Panc1 (cell line): ENCODE data around the gene FBLN2. TPM values are rescaled to one million over a fixed set of nuclear protein-coding genes. Genes with fewer than 3 reads are reported as not detected.

Experiments used
- ATAC-seq: fragments of 200-7000 bp; cut with Tn5 transposase; 2 replicates; pipeline ENCODE4 v1.9.1; 2020; ENCODE audit warnings: mild to moderate bottlenecking, moderate library complexity
- BruUV-seq: library from RNA; stranded (reverse); fragments of 400-500 nt; replicated peaks from 2 replicates; lab custom pipeline; 2021; lab: Mats Ljungman, UMichigan
- CTCF ChIA-PET: fragments of 300-600 bp; sonication (Branson Sonifier 250); formaldehyde crosslinking; loops from one replicate; lab custom pipeline; 2022; ENCODE audit warnings: antibody characterized with exemption; lab: Charles Lee
- POLR2A ChIA-PET: fragments of 300-600 bp; sonication (Branson Sonifier 250); formaldehyde crosslinking; loops from one replicate; lab custom pipeline; 2022; ENCODE audit warnings: antibody characterized with exemption; lab: Charles Lee
- DNase-seq: peaks from one replicate; pipeline ENCODE4 v3.0.0-alpha.2; 2010; ENCODE audit warnings: low read depth, low spot score
- H3K27ac ChIP-seq: 2 replicates; pipeline ENCODE4 v1.5.1; 2011; ENCODE audit warnings: mild to moderate bottlenecking, low read length, inconsistent platforms
- H3K27me3 ChIP-seq: fragments of 200-500 bp; sonication (Bioruptor generic); 2 replicates; pipeline ENCODE4 v1.6.0; 2014; ENCODE audit warnings: low read length, inconsistent platforms; ENCODE audit not compliant: control insufficient read depth, insufficient read depth
- H3K36me3 ChIP-seq: fragments of 200-500 bp; sonication (Bioruptor generic); 2 replicates; pipeline ENCODE4 v1.5.1; 2014; ENCODE audit warnings: inconsistent platforms, mild to moderate bottlenecking, low read length, moderate library complexity; ENCODE audit not compliant: control insufficient read depth, insufficient read depth
- H3K4me1 ChIP-seq: 2 replicates; pipeline ENCODE4 v1.5.1; 2011; ENCODE audit warnings: inconsistent platforms, mild to moderate bottlenecking, low read length, moderate library complexity; ENCODE audit not compliant: control insufficient read depth, insufficient read depth
- H3K4me3 ChIP-seq, 2 experiments: 2 replicates each; pipeline ENCODE4 v1.5.1; 2011 to 2012; ENCODE audit warnings: low read depth in 2 of 2, low read length in 2 of 2, mild to moderate bottlenecking in 2 of 2, inconsistent platforms in 1 of 2, moderate library complexity in 1 of 2
- H3K9me3 ChIP-seq: fragments of 200-500 bp; sonication (Bioruptor generic); 2 replicates; pipeline ENCODE4 v1.5.1; 2014; ENCODE audit warnings: low read depth, mild to moderate bottlenecking, inconsistent platforms, low read length, moderate library complexity; ENCODE audit not compliant: control insufficient read depth, insufficient read depth
- CTCF ChIP-seq: fragments of 450-650 bp; IDR thresholded peaks from 2 replicates; pipeline ENCODE4 v1.5.1; 2017; ENCODE audit warnings: mild to moderate bottlenecking
- POLR2AphosphoS5 ChIP-seq: IDR thresholded peaks from 2 replicates; pipeline ENCODE4 v1.6.1; 2012; ENCODE audit warnings: mild to moderate bottlenecking, low read depth, low read length, moderate library complexity
- SIN3A ChIP-seq: IDR thresholded peaks from 2 replicates; pipeline ENCODE4 v1.6.1; 2012; ENCODE audit warnings: low read depth, mild to moderate bottlenecking, low read length, moderate library complexity, borderline replicate concordance; ENCODE audit not compliant: insufficient read depth
- TCF7L2 ChIP-seq: IDR thresholded peaks from 2 replicates; pipeline ENCODE4 v1.6.1; 2011; ENCODE audit warnings: mild to moderate bottlenecking, low read depth, low read length, inconsistent platforms
- in situ Hi-C: cut with HindIII; loops from 2 replicates; pipeline ENCODE4 v1.10.0; 2016; ENCODE audit warnings: low sequenced_read_pairs, low pct_unique_long_range_greater_than_20kb
- intact Hi-C: fragments of 100-400 bp; cut with micrococcal nuclease; formaldehyde crosslinking; loops from one replicate; pipeline ENCODE4 v1.10.0; 2022; ENCODE audit not compliant: unreplicated experiment
- total RNA-seq: library from RNA; stranded (reverse); gene quantifications from one replicate; pipeline ENCODE4 v1.2.1, GENCODE V29; 2021; ENCODE audit not compliant: unreplicated experiment
- TF ChIP-seq, protein P1 (sequence below), 2 experiments: IDR thresholded peaks; 2 replicates each; pipeline ENCODE4 v1.6.1; 2011 to 2012; ENCODE audit warnings: low read depth in 2 of 2, control low read depth in 1 of 2, low read length in 1 of 2, mild to moderate bottlenecking in 1 of 2, moderate library complexity in 1 of 2; ENCODE audit not compliant: insufficient read depth in 1 of 2

Gene FBLN2
- total RNA-seq, 1 experiment from 2014 or later, result 0.44 TPM

GRCh38 chr3:13519006-13519791, 29.7 kb upstream of the FBLN2 start:
- Histone ChIP-seq H3K4me3 (no peak overlapping the region), H3K27me3 (no peaks in the 10 kb centered on the region), H3K9me3 (no peaks in the 10 kb centered on the region), H3K36me3 (no peaks in the 10 kb centered on the region), H3K4me1 (no peaks in the 10 kb centered on the region), H3K27ac (no peak overlapping the region)
- CTCF ChIA-PET, result no interaction called here
- TF ChIP-seq SIN3A (no peak), CTCF (no peak), TCF7L2 (no peak), POLR2AphosphoS5 (no peak)
- TF ChIP-seq, protein P1, sequence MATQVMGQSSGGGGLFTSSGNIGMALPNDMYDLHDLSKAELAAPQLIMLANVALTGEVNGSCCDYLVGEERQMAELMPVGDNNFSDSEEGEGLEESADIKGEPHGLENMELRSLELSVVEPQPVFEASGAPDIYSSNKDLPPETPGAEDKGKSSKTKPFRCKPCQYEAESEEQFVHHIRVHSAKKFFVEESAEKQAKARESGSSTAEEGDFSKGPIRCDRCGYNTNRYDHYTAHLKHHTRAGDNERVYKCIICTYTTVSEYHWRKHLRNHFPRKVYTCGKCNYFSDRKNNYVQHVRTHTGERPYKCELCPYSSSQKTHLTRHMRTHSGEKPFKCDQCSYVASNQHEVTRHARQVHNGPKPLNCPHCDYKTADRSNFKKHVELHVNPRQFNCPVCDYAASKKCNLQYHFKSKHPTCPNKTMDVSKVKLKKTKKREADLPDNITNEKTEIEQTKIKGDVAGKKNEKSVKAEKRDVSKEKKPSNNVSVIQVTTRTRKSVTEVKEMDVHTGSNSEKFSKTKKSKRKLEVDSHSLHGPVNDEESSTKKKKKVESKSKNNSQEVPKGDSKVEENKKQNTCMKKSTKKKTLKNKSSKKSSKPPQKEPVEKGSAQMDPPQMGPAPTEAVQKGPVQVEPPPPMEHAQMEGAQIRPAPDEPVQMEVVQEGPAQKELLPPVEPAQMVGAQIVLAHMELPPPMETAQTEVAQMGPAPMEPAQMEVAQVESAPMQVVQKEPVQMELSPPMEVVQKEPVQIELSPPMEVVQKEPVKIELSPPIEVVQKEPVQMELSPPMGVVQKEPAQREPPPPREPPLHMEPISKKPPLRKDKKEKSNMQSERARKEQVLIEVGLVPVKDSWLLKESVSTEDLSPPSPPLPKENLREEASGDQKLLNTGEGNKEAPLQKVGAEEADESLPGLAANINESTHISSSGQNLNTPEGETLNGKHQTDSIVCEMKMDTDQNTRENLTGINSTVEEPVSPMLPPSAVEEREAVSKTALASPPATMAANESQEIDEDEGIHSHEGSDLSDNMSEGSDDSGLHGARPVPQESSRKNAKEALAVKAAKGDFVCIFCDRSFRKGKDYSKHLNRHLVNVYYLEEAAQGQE (IDR thresholded peaks at IDR 0.05; ENCODE audit: insufficient read depth in 1 of 2, low read depth in 2 of 2, low read length in 1 of 2), result no peak
- in situ Hi-C loops, result no loop called here
- no TSS peak for BruUV-seq
- POLR2A ChIA-PET, result no interaction called here
- intact Hi-C loops, result no loop called here
- ATAC-seq (no peak), DNase-seq (no peak)

- Histone ChIP-seq H3K27ac (no peak overlapping the region), H3K9me3 (no peaks in the 10 kb centered on the region), H3K36me3 (no peaks in the 10 kb centered on the region), H3K27me3 (no peaks in the 10 kb centered on the region), H3K4me1 (no peaks in the 10 kb centered on the region), H3K4me3 (no peak overlapping the region)
- BruUV-seq, result no TSS peak
- DNase-seq, result no peak
- POLR2A ChIA-PET, result no interaction called here
- intact Hi-C loops, result no loop called here
- CTCF ChIA-PET, result no interaction called here
- no peak for ATAC-seq
- in situ Hi-C loops, result no loop called here
- TF ChIP-seq CTCF (no peak), TCF7L2 (no peak), SIN3A (no peak), POLR2AphosphoS5 (no peak)
- TF ChIP-seq, protein P1 (IDR thresholded peaks at IDR 0.05; ENCODE audit: insufficient read depth in 1 of 2, low read depth in 2 of 2, low read length in 1 of 2), result no peak
Measured at GRCh38 chr3:13520326-13520880, 28.5 kb upstream of the FBLN2 start.
